Measurements from ENCODE around the gene STXBP1. TPM values are rescaled to one million over a fixed set of nuclear protein-coding genes. Genes with fewer than 3 reads are reported as not detected.
"Not testable (repeated sequence)": the region's sequence is repeated elsewhere in the genome, so short reads cannot be mapped to it uniquely, and the experiment has no call there.

The STXBP1 gene
- total RNA-seq, 1 donor from 2014 or later: 14.4 TPM

GRCh38 chr9:127577194-127577593, 34.9 kb upstream of the STXBP1 start:
- DNase-seq (ENCODE audit: low spot score): not testable (repeated sequence)

GRCh38 chr9:127578627-127578951, 33.5 kb upstream of the STXBP1 start:
- no peak for DNase-seq (ENCODE audit: low spot score)

GRCh38 chr9:127578952-127579853, 32.9 kb upstream of the STXBP1 start:
- DNase-seq (ENCODE audit: low spot score): peak; percentile 94

- no peak for DNase-seq (ENCODE audit: low spot score)
Observed at GRCh38 chr9:127580366-127580765, 31.7 kb upstream of the STXBP1 start.

GRCh38 chr9:127580879-127581475, 31.1 kb upstream of the STXBP1 start:
- no peak for DNase-seq (ENCODE audit: low spot score)

GRCh38 chr9:127584474-127584805, 27.6 kb upstream of the STXBP1 start:
- not testable (repeated sequence) for DNase-seq (ENCODE audit: low spot score)

GRCh38 chr9:127585161-127585819, 26.8 kb upstream of the STXBP1 start:
- DNase-seq (ENCODE audit: low spot score): no peak

GRCh38 chr9:127586096-127586495, 26.0 kb upstream of the STXBP1 start:
- DNase-seq (ENCODE audit: low spot score): no peak

GRCh38 chr9:127586537-127586936, 25.5 kb upstream of the STXBP1 start:
- DNase-seq (ENCODE audit: low spot score): peak; percentile 84

- no peak for DNase-seq (ENCODE audit: low spot score)
Observed at GRCh38 chr9:127587966-127588365, 24.1 kb upstream of the STXBP1 start.

GRCh38 chr9:127588740-127589506, 23.2 kb upstream of the STXBP1 start:
- no peak for DNase-seq (ENCODE audit: low spot score)

GRCh38 chr9:127589955-127590370, 22.1 kb upstream of the STXBP1 start:
- DNase-seq (ENCODE audit: low spot score): peak; percentile 84

GRCh38 chr9:127595611-127596010, 16.5 kb upstream of the STXBP1 start:
- no peak for DNase-seq (ENCODE audit: low spot score)

GRCh38 chr9:127598839-127599549, 13.1 kb upstream of the STXBP1 start:
- no peak for DNase-seq (ENCODE audit: low spot score)

GRCh38 chr9:127599550-127599891, 12.6 kb upstream of the STXBP1 start:
- no peak for DNase-seq (ENCODE audit: low spot score)

- DNase-seq (ENCODE audit: low spot score): no peak
Observed at GRCh38 chr9:127603226-127603625, 8.9 kb upstream of the STXBP1 start.

GRCh38 chr9:127606043-127606442, 6.0 kb upstream of the STXBP1 start:
- no peak for DNase-seq (ENCODE audit: low spot score)

- DNase-seq (ENCODE audit: low spot score): peak; percentile 58
Observed at GRCh38 chr9:127608104-127608966, 3.7 kb upstream of the STXBP1 start.

- DNase-seq (ENCODE audit: low spot score): no peak
Observed at GRCh38 chr9:127611603-127611898, 526 bp upstream of the STXBP1 start.

- peak; percentile 82 for DNase-seq (ENCODE audit: low spot score)
Observed at GRCh38 chr9:127612939-127613582, 984 bp downstream of the STXBP1 start.
